ENCODE data around the gene UGCG. TPM values are rescaled to one million over a fixed set of nuclear protein-coding genes. Genes with fewer than 3 reads are reported as not detected.
"Not testable (repeated sequence)": the region's sequence is repeated elsewhere in the genome, so short reads cannot be mapped to it uniquely, and the experiment has no call there.

UGCG gene
- total RNA-seq, 4 donors from 2014 or later = 12.5 to 30.4 (median 21.2) TPM

- 95 to 96% methylated on average over 5 of the region's 5 CpGs for WGBS, 2 donors
- Histone ChIP-seq H3K27me3 (no peaks in the 10 kb centered on the region), H3K9me3 (no peaks in the 10 kb centered on the region), H3K4me1 (no peaks in the 10 kb centered on the region), H3K36me3 (no peaks in the 10 kb centered on the region), H3K4me3 (replicated peaks in 1 of 3) (no peak overlapping the region), H3K27ac (no peak overlapping the region)
- TF ChIP-seq, protein P1, sequence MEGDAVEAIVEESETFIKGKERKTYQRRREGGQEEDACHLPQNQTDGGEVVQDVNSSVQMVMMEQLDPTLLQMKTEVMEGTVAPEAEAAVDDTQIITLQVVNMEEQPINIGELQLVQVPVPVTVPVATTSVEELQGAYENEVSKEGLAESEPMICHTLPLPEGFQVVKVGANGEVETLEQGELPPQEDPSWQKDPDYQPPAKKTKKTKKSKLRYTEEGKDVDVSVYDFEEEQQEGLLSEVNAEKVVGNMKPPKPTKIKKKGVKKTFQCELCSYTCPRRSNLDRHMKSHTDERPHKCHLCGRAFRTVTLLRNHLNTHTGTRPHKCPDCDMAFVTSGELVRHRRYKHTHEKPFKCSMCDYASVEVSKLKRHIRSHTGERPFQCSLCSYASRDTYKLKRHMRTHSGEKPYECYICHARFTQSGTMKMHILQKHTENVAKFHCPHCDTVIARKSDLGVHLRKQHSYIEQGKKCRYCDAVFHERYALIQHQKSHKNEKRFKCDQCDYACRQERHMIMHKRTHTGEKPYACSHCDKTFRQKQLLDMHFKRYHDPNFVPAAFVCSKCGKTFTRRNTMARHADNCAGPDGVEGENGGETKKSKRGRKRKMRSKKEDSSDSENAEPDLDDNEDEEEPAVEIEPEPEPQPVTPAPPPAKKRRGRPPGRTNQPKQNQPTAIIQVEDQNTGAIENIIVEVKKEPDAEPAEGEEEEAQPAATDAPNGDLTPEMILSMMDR (IDR thresholded peaks at IDR 0.05) = no peak
- no peak for TF ChIP-seq POLR2A (IDR thresholded peaks at IDR 0.05)
- no peak for DNase-seq
- intact Hi-C loops (cut with DNase I) = no loop called here
These were observed 20.4 kb upstream of the UGCG start for GRCh38 chr9:111876179-111876578.

DNA sequence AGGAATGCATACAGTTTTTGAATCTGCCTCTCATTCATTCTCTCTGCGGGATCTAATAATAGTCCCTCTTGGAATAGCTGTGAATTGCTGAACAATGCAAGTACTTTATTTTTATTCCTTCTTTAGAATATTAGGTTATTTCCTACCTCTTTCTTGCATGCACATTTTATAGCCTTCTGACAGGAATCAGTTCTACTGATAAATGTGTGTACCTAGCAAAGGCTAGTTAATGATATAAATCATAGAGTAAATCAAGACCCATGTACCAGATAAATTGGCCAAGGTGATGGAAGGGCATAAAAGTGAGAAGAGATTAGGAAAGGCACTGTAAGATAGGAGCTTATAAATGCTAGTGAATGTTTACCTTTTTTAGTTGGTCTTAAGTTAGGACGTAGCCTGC is 19.2 kb upstream of the UGCG start:
- H3K36me3 ChIP-seq = no peaks in the 10 kb centered on the region
- H3K27ac ChIP-seq = no peak overlapping the region
- WGBS, 2 donors = 96 to 97% methylated on average over 2 of the region's 2 CpGs
- no peaks in the 10 kb centered on the region for H3K27me3 ChIP-seq
- TF ChIP-seq, protein P1 (IDR thresholded peaks at IDR 0.05) = no peak
- no peak for TF ChIP-seq POLR2A (IDR thresholded peaks at IDR 0.05)
- H3K4me1 ChIP-seq = no peaks in the 10 kb centered on the region
- intact Hi-C loops (cut with DNase I) = no loop called here
- DNase-seq = no peak
- no peaks in the 10 kb centered on the region for H3K9me3 ChIP-seq
- H3K4me3 ChIP-seq (replicated peaks in 1 of 3) = no peak overlapping the region

- intact Hi-C loops (cut with DNase I) = no loop called here
- H3K27me3 ChIP-seq = no peaks in the 10 kb centered on the region
- 95 to 96% methylated on average over 3 of the region's 3 CpGs for WGBS, 2 donors
- H3K4me3 ChIP-seq (replicated peaks in 1 of 3) = no peak overlapping the region
- no peak for DNase-seq
- no peak overlapping the region for H3K27ac ChIP-seq
- H3K4me1 ChIP-seq = no peaks in the 10 kb centered on the region
- no peaks in the 10 kb centered on the region for H3K36me3 ChIP-seq
- H3K9me3 ChIP-seq = no peaks in the 10 kb centered on the region
- TF ChIP-seq, protein P1 (IDR thresholded peaks at IDR 0.05) = no peak
- TF ChIP-seq POLR2A (IDR thresholded peaks at IDR 0.05) = no peak
These were observed 17.7 kb upstream of the UGCG start for GRCh38 chr9:111878946-111879345.

GRCh38 chr9:111886983-111887718 is 9.5 kb upstream of the UGCG start:
- Histone ChIP-seq H3K27ac (no peak overlapping the region), H3K27me3 (no peaks in the 10 kb centered on the region), H3K36me3 (no peaks in the 10 kb centered on the region), H3K4me1 (peaks cover 3 to 5% of the 10 kb centered on the region in 2 donors), H3K9me3 (no peaks in the 10 kb centered on the region), H3K4me3 (replicated peaks in 1 of 3) (no peak overlapping the region)
- WGBS, 2 donors = 96 to 97% methylated on average over 18 to 19 of the region's 19 CpGs
- intact Hi-C loops (cut with DNase I) = no loop called here
- TF ChIP-seq, protein P1 (IDR thresholded peaks at IDR 0.05) = no peak
- TF ChIP-seq POLR2A (IDR thresholded peaks at IDR 0.05) = no peak
- no peak for DNase-seq

DNA sequence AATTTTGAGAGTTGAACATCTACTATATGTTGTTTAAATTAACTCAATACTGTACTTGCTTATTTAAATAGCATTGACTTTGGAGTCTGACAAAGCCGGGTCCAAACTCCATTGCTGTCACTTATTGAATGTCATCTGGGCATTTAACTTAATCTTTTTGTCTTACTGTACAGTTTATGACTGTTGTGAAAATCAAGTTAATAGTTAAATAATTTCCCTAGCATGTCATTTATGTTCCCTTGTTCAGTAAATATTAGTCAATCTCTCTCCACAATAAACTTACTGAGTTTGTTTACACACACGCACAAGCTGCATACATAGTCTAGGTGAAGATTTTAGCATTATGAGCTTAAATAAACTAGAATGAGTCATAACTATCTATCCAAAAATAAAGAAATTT is 6.3 kb upstream of the UGCG start:
- TF ChIP-seq POLR2A (IDR thresholded peaks at IDR 0.05) = no peak
- intact Hi-C loops (cut with DNase I) = no loop called here
- WGBS, 2 donors = 96 to 98% methylated on average over 2 of the region's 2 CpGs

GRCh38 chr9:111890867-111891266 is 5.7 kb upstream of the UGCG start:
- H3K4me1 ChIP-seq; H3K4me3 ChIP-seq (replicated peaks in 1 of 3); DNase-seq; H3K27ac ChIP-seq; H3K9me3 ChIP-seq; H3K27me3 ChIP-seq; H3K36me3 ChIP-seq; intact Hi-C loops (cut with DNase I): not testable (repeated sequence)
- 89 to 92% methylated on average over 3 of the region's 3 CpGs for WGBS, 2 donors

More for the DNA sequence above, 6.3 kb upstream of the UGCG start:
- Histone ChIP-seq H3K4me1 (peaks cover 4 to 7% of the 10 kb centered on the region in 2 donors), H3K4me3 (replicated peaks in 1 of 3) (no peak overlapping the region), H3K36me3 (no peaks in the 10 kb centered on the region), H3K27ac (no peak overlapping the region), H3K27me3 (no peaks in the 10 kb centered on the region), H3K9me3 (no peaks in the 10 kb centered on the region)
- no peak for DNase-seq

All from thyroid gland (tissue), 4 donors.